ENCODE results near the gene SDS. TPM values are rescaled to one million over a fixed set of nuclear protein-coding genes. Genes with fewer than 3 reads are reported as not detected.

SDS gene
- total and polyA plus RNA-seq, 7 donors: 0.27 to 23.6 (median 3.9) TPM; not detected in 3

DNA sequence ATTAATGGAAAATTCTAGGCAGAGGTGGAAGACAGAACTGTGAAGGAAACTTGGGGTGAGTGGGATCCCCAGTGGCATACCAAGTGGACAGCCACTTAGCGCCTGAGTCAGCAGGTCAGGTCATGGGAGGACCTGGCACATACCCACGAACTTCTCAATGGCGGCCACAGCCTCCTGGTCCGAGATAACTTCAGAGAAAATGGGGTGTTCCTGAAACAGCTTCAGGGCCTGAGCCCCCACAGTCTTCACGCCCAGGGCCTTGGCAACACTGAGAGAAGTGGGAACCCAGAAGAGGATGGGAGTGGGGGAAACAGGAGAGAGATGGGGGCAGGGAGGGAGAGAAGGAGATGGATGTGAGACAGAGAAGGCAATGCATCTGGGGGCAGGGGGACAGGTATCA is 9.9 kb downstream of the SDS start:
- Histone ChIP-seq H3K4me3 (no peak overlapping the region), H3K36me3 (peaks cover 0 to 31% (median 3%) of the 10 kb centered on the region in 4 donors), H3K4me1 (no peaks in the 10 kb centered on the region), H3K9me3 (no peaks in the 10 kb centered on the region), H3K27ac (no peak overlapping the region), H3K27me3 (peaks cover 0 to 14% (median 7%) of the 10 kb centered on the region in 3 donors)
- DNase-seq: no peak
- intact Hi-C loops (cut with DNase I): no loop called here
- WGBS, 2 donors: 88 to 95% methylated on average over 5 of the region's 5 CpGs
- no peak for TF ChIP-seq EP300 (IDR thresholded peaks at IDR 0.05)

GRCh38 chr12:113392988-113393579 is 10.6 kb downstream of the SDS start:
- WGBS, 2 donors: 83 to 85% methylated on average over 17 of the region's 17 CpGs
- no peak for DNase-seq
- intact Hi-C loops (cut with DNase I): no loop called here
- peaks cover 0 to 38% (median 6%) of the 10 kb centered on the region in 4 donors for H3K36me3 ChIP-seq
- H3K9me3 ChIP-seq: no peaks in the 10 kb centered on the region
- no peak for TF ChIP-seq EP300 (IDR thresholded peaks at IDR 0.05)
- TF ChIP-seq, protein P1, sequence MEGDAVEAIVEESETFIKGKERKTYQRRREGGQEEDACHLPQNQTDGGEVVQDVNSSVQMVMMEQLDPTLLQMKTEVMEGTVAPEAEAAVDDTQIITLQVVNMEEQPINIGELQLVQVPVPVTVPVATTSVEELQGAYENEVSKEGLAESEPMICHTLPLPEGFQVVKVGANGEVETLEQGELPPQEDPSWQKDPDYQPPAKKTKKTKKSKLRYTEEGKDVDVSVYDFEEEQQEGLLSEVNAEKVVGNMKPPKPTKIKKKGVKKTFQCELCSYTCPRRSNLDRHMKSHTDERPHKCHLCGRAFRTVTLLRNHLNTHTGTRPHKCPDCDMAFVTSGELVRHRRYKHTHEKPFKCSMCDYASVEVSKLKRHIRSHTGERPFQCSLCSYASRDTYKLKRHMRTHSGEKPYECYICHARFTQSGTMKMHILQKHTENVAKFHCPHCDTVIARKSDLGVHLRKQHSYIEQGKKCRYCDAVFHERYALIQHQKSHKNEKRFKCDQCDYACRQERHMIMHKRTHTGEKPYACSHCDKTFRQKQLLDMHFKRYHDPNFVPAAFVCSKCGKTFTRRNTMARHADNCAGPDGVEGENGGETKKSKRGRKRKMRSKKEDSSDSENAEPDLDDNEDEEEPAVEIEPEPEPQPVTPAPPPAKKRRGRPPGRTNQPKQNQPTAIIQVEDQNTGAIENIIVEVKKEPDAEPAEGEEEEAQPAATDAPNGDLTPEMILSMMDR (IDR thresholded peaks at IDR 0.05): no peak
- no peak for TF ChIP-seq POLR2AphosphoS5 (IDR thresholded peaks at IDR 0.05)
- no peak for TF ChIP-seq POLR2A (IDR thresholded peaks at IDR 0.05)
- H3K27me3 ChIP-seq: peaks cover 0 to 9% (median under 1%) of the 10 kb centered on the region in 3 donors
- H3K4me3 ChIP-seq: no peak overlapping the region
- no peak overlapping the region for H3K27ac ChIP-seq
- no peaks in the 10 kb centered on the region for H3K4me1 ChIP-seq

GRCh38 chr12:113392520-113392919 is 11.2 kb downstream of the SDS start:
- Histone ChIP-seq H3K27me3 (peaks cover 0 to 4% (median 0%) of the 10 kb centered on the region in 3 donors), H3K4me1 (no peaks in the 10 kb centered on the region), H3K36me3 (peaks cover 0 to 44% (median 10%) of the 10 kb centered on the region in 4 donors), H3K9me3 (no peaks in the 10 kb centered on the region), H3K27ac (no peak overlapping the region), H3K4me3 (no peak overlapping the region)
- DNase-seq: no peak
- intact Hi-C loops (cut with DNase I): no loop called here
- 85 to 90% methylated on average over 7 of the region's 7 CpGs for WGBS, 2 donors
- TF ChIP-seq, protein P1 (IDR thresholded peaks at IDR 0.05): no peak

DNA sequence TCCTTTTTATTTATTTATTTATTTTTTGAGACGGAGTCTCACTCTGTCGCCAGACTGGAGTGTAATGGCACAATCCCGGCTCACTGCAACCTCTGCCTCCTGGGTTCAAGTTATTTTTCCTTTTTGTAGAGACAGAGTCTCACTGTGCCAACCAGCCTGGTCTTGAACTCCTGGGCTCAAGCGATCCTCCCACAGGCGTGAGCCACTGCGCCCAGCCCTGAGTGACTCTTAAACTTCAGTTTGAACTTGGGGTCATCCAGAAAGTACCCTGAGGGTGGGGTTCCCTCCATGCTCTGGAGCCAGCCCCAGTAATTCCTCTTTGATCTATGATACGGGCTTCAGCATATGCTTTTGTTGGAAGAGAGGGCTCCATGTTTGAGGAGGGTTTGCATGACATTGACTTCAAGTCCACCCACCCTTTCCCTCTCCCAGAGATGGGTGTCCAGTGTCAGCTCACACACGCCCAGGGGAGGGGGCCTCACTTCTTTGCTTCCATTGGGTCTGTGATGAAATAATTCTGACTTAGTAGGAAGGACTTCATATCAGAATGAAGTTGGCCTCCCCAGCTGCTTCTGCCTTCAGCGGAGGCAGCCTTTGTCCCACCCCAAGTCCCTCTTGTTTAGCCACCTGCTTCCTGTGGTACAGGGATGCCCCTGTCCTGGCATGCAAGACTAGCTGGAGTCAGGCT is 11.9 kb downstream of the SDS start:
- H3K27ac ChIP-seq: no peak overlapping the region
- no peak for DNase-seq
- no peaks in the 10 kb centered on the region for H3K9me3 ChIP-seq
- TF ChIP-seq, protein P1 (IDR thresholded peaks at IDR 0.05): no peak
- TF ChIP-seq POLR2AphosphoS5 (IDR thresholded peaks at IDR 0.05) (no peak), EP300 (IDR thresholded peaks at IDR 0.05) (no peak), POLR2A (IDR thresholded peaks at IDR 0.05) (no peak)
- intact Hi-C loops (cut with DNase I): no loop called here
- H3K4me3 ChIP-seq: no peak overlapping the region
- no peaks in the 10 kb centered on the region for H3K4me1 ChIP-seq
- 89 to 94% methylated on average over 9 of the region's 9 CpGs for WGBS, 2 donors
- no peaks in the 10 kb centered on the region for H3K27me3 ChIP-seq
- peaks cover 3 to 51% (median 13%) of the 10 kb centered on the region in 4 donors for H3K36me3 ChIP-seq

GRCh38 chr12:113391145-113391544 is 12.5 kb downstream of the SDS start:
- Histone ChIP-seq H3K27ac (no peak overlapping the region), H3K4me3 (no peak overlapping the region), H3K36me3 (peaks cover 5 to 56% (median 13%) of the 10 kb centered on the region in 4 donors), H3K27me3 (no peaks in the 10 kb centered on the region), H3K9me3 (no peaks in the 10 kb centered on the region), H3K4me1 (no peaks in the 10 kb centered on the region)
- TF ChIP-seq POLR2AphosphoS5 (IDR thresholded peaks at IDR 0.05) (no peak), EP300 (IDR thresholded peaks at IDR 0.05) (no peak), POLR2A (IDR thresholded peaks at IDR 0.05) (no peak)
- TF ChIP-seq, protein P1 (IDR thresholded peaks at IDR 0.05): no peak
- DNase-seq: no peak
- intact Hi-C loops (cut with DNase I): no loop called here
- WGBS, 2 donors: 87 to 93% methylated on average over 3 of the region's 3 CpGs

Data from sigmoid colon (tissue), 7 donors.